SK-N-SH (cell line): ENCODE data around the gene CD300LF. TPM values are rescaled to one million over a fixed set of nuclear protein-coding genes. Genes with fewer than 3 reads are reported as not detected.

Experiments used
- CTCF ChIA-PET: fragments of 300-600, 350-600 bp; formaldehyde crosslinking; extraction: SDS; loops from one replicate; lab custom pipeline; 2021; lab: Yijun Ruan, JAX
- POLR2A ChIA-PET: fragments of 350-600 bp; sonication (Branson Sonifier 250); formaldehyde crosslinking; extraction: SDS; loops from one replicate; lab custom pipeline; 2020; ENCODE audit warnings: antibody characterized with exemption, inconsistent platforms; lab: Yijun Ruan, JAX
- DNase-seq: peaks from one replicate; pipeline ENCODE4 v3.0.0; 2012
- H2AFZ ChIP-seq: fragments of 200-600 bp; sonication (generic); 2 replicates; pipeline ENCODE4 v1.8.1; 2016; ENCODE audit warnings: antibody characterized with exemption, mild to moderate bottlenecking, low read depth
- H3F3A ChIP-seq: fragments of 200-600 bp; sonication (generic); replicated peaks from 2 replicates; pipeline ENCODE3; 2016; ENCODE audit warnings: antibody characterized with exemption, mild to moderate bottlenecking; ENCODE audit not compliant: insufficient read depth
- H3K27ac ChIP-seq, 2 experiments: fragments of 200-500 bp in 1 of 2; fragments of 200-600 bp in 1 of 2; sonication (Bioruptor generic) in 1 of 2; sonication (generic), shearing (Covaris generic) in 1 of 2; 2 replicates each; pipeline versions ENCODE4 v1.5.1 to v1.6.1; 2014 to 2016; ENCODE audit warnings: low read depth in 2 of 2, inconsistent platforms in 1 of 2, low read length in 1 of 2, mild to moderate bottlenecking in 1 of 2, mixed read lengths in 1 of 2
- H3K27me3 ChIP-seq: fragments of 200-600 bp; sonication (generic), shearing (Covaris generic); 2 replicates; pipeline ENCODE4 v1.6.1; 2016; ENCODE audit warnings: mixed run types; ENCODE audit not compliant: insufficient read depth
- H3K36me3 ChIP-seq, 2 experiments: fragments of 200-500 bp in 1 of 2; fragments of 200-600 bp in 1 of 2; sonication (Bioruptor generic) in 1 of 2; sonication (generic) in 1 of 2; replicated peaks in 1 of 2; 2 replicates each; pipeline versions ENCODE3 to v1.5.1; 2014 to 2016; ENCODE audit warnings: low read length in 1 of 2, mild to moderate bottlenecking in 1 of 2; ENCODE audit not compliant: insufficient read depth in 2 of 2, control insufficient read depth in 1 of 2
- H3K4me1 ChIP-seq, 2 experiments: fragments of 200-500 bp in 1 of 2; fragments of 200-600 bp in 1 of 2; sonication (Bioruptor generic) in 1 of 2; sonication (generic), shearing (Covaris generic) in 1 of 2; 2 replicates each; pipeline versions ENCODE4 v1.5.1 to v1.6.1; 2014 to 2016; ENCODE audit warnings: low read depth in 1 of 2, low read length in 1 of 2, mixed run types in 1 of 2; ENCODE audit not compliant: insufficient read depth in 2 of 2, control insufficient read depth in 1 of 2
- H3K4me2 ChIP-seq: fragments of 200-600 bp; sonication (generic), shearing (Covaris generic); 2 replicates; pipeline ENCODE4 v1.6.1; 2017; ENCODE audit warnings: mixed run types
- H3K4me3 ChIP-seq, 2 experiments: fragments of 200-500 bp in 1 of 2; fragments of 200-600 bp in 1 of 2; sonication (Bioruptor generic) in 1 of 2; sonication (generic), shearing (Covaris generic) in 1 of 2; 2 replicates each; pipeline versions ENCODE4 v1.5.1 to v1.8.1; 2014 to 2016; ENCODE audit warnings: low read depth in 2 of 2, inconsistent platforms in 1 of 2, low read length in 1 of 2, mild to moderate bottlenecking in 1 of 2, mixed read lengths in 1 of 2, moderate library complexity in 1 of 2
- H3K79me2 ChIP-seq: fragments of 200-600 bp; sonication (generic); 2 replicates; pipeline ENCODE4 v1.8.1; 2017; ENCODE audit warnings: mild to moderate bottlenecking; ENCODE audit not compliant: insufficient read depth
- H3K9ac ChIP-seq: fragments of 200-600 bp; sonication (generic); 2 replicates; pipeline ENCODE4 v1.6.1; 2017; ENCODE audit warnings: mixed run types
- H3K9me2 ChIP-seq: fragments of 200-600 bp; sonication (generic); 2 replicates; pipeline ENCODE4 v1.6.1; 2017; ENCODE audit warnings: mixed run types
- H3K9me3 ChIP-seq: fragments of 200-600 bp; sonication (generic); 2 replicates; pipeline ENCODE4 v1.6.1; 2017; ENCODE audit warnings: mixed run types, mild to moderate bottlenecking, moderate library complexity
- H4K20me1 ChIP-seq: fragments of 200-600 bp; sonication (generic); 2 replicates; pipeline ENCODE4 v1.6.1; 2017; ENCODE audit warnings: mild to moderate bottlenecking, mixed run types; ENCODE audit not compliant: insufficient read depth
- ELF1 ChIP-seq: IDR thresholded peaks from 2 replicates; pipeline ENCODE4 v1.4.0; 2012
- EP300 ChIP-seq, 2 experiments: IDR thresholded peaks; 2 replicates each; pipeline versions ENCODE4 v1.4.0 to v1.6.1; 2012; ENCODE audit warnings: borderline replicate concordance in 1 of 2, low read depth in 1 of 2, low read length in 1 of 2
- EZH2phosphoT487 ChIP-seq: fragments of 200-600 bp; sonication (generic); IDR thresholded peaks from 2 replicates; pipeline ENCODE4 v1.6.1; 2017; ENCODE audit warnings: low read depth, mixed run types, mild to moderate bottlenecking, antibody characterized with exemption, moderate library complexity, borderline replicate concordance
- FOXJ3 ChIP-seq: sonication (generic); formaldehyde crosslinking; IDR thresholded peaks from 2 replicates; pipeline ENCODE4 v1.5.1; 2020; ENCODE audit warnings: mild to moderate bottlenecking, missing genetic modification reagents
- GABPA ChIP-seq: IDR thresholded peaks from 2 replicates; pipeline ENCODE4 v1.4.0; 2012; ENCODE audit warnings: low read depth, mild to moderate bottlenecking
- GATA2 ChIP-seq: sonication (generic); formaldehyde crosslinking; IDR thresholded peaks from 2 replicates; pipeline ENCODE4 v1.5.0; 2020; ENCODE audit warnings: mild to moderate bottlenecking, missing genetic modification reagents
- JUND ChIP-seq: IDR thresholded peaks from 2 replicates; pipeline ENCODE4 v1.4.0; 2012
- MEF2A ChIP-seq: IDR thresholded peaks from 2 replicates; pipeline ENCODE4 v1.4.0; 2012; ENCODE audit warnings: low read depth, borderline replicate concordance
- POLR2AphosphoS5 ChIP-seq: IDR thresholded peaks from 2 replicates; pipeline ENCODE4 v1.6.1; 2012; ENCODE audit warnings: low read depth, low read length
- RCOR1 ChIP-seq: fragments of 150-350 bp; IDR thresholded peaks from 2 replicates; pipeline ENCODE4 v1.6.1; 2017; ENCODE audit warnings: antibody characterized with exemption, low read length
- REST ChIP-seq: IDR thresholded peaks from 2 replicates; pipeline ENCODE4 v1.6.1; 2012; ENCODE audit warnings: mild to moderate bottlenecking, low read depth, low read length, moderate library complexity
- RFX5 ChIP-seq: IDR thresholded peaks from 2 replicates; pipeline ENCODE4 v1.6.1; 2012; ENCODE audit warnings: mild to moderate bottlenecking, improper control_type of control experiment, low read length
- RXRA ChIP-seq: IDR thresholded peaks from 2 replicates; pipeline ENCODE4 v1.4.0; 2012; ENCODE audit warnings: low read depth, mild to moderate bottlenecking, borderline replicate concordance
- SIN3A ChIP-seq: IDR thresholded peaks from 2 replicates; pipeline ENCODE4 v1.6.1; 2012; ENCODE audit warnings: low read depth, mild to moderate bottlenecking, low read length, moderate library complexity, borderline replicate concordance
- SMC3 ChIP-seq: IDR thresholded peaks from 2 replicates; pipeline ENCODE4 v1.6.1; 2012; ENCODE audit warnings: low read depth, low read length, improper control_type of control experiment
- TAF1 ChIP-seq: IDR thresholded peaks from 2 replicates; pipeline ENCODE4 v1.6.1; 2012; ENCODE audit warnings: low read depth, mild to moderate bottlenecking, low read length, moderate library complexity, borderline replicate concordance
- WGBS: methylation state at CpG from one replicate; pipeline ENCODE4 v1.1.6; 2017; ENCODE audit warnings: low lambda C conversion rate; 5-methylcytosine and 5-hydroxymethylcytosine counted together
- polyA plus RNA-seq, 3 experiments: library from polyadenylated mRNA; depleted of rRNA; stranded (reverse); fragments of >200 nt; gene quantifications; 2 replicates each; pipeline ENCODE4 v1.2.3, GENCODE V29; 2012
- TF ChIP-seq, protein P1 (sequence below): IDR thresholded peaks from 2 replicates; pipeline ENCODE4 v1.4.0; 2012; ENCODE audit warnings: low read depth, borderline replicate concordance
- TF ChIP-seq, protein P2 (sequence below): fragments of 200-600 bp; sonication (generic); IDR thresholded peaks from 2 replicates; pipeline ENCODE4 v1.6.1; 2017; ENCODE audit warnings: antibody characterized with exemption, mild to moderate bottlenecking, moderate library complexity
- TF ChIP-seq, protein P3 (sequence below): fragments of 150-350 bp; IDR thresholded peaks from 2 replicates; pipeline ENCODE4 v1.6.1; 2017; ENCODE audit warnings: antibody characterized with exemption, low read length, low read depth, borderline replicate concordance

The CD300LF gene
- polyA plus RNA-seq, 1 of the 3 experiments (the other 2 are of a cell fraction): not detected

DNA sequence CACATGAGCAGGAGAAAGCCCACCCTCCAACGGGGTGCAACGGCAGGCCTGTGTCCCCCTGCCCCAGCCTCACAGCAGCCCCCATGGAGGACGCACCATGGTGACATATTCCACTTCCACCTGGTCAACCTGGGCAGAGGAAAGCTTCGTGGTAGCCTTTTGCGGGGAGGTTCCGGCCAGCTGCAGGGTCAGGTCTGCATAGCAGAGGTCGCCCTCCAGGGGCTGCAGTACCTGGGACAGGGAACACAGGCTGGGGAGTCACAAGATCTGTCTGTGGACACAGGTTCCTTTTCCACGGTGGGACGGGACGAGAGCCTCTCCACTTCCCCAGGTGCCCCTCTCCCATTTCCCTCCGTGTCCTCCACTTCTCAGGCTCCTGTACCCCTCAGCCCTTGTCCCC lies 17.1 kb downstream of the CD300LF start:
- DNase-seq: no peak
- H3K4me3 ChIP-seq: no peak overlapping the region
- 25% methylated on average over 11 of the region's 11 CpGs for WGBS
- no peak overlapping the region for H3K9ac ChIP-seq
- H4K20me1 ChIP-seq: no peaks in the 10 kb centered on the region
- H3K27me3 ChIP-seq: no peaks in the 10 kb centered on the region
- no peak overlapping the region for H3K27ac ChIP-seq
- H3K79me2 ChIP-seq: no peaks in the 10 kb centered on the region
- no peaks in the 10 kb centered on the region for H3K4me1 ChIP-seq
- CTCF ChIA-PET: interaction anchor here (3.3 kb wide), 1 partner anchor 49 kb away, joined by 12 read pairs; no protein-coding TSS in a partner anchor
- no peak overlapping the region for H3K4me2 ChIP-seq
- H3K9me3 ChIP-seq: no peaks in the 10 kb centered on the region
- no peaks in the 10 kb centered on the region for H3K9me2 ChIP-seq
- no peaks in the 10 kb centered on the region for H3K36me3 ChIP-seq
- no peak overlapping the region for H2AFZ ChIP-seq
- no peaks in the 10 kb centered on the region for H3F3A ChIP-seq
- TF ChIP-seq EZH2phosphoT487 (no peak), SMC3 (no peak), GABPA (no peak), RXRA (no peak), RCOR1 (no peak), GATA2 (CRISPR knock-in tag) (no peak), RFX5 (no peak), MEF2A (no peak), EP300 (IDR thresholded peaks at IDR 0.05; ENCODE audit: borderline replicate concordance in 1 of 2, low read depth in 1 of 2, low read length in 1 of 2) (no peak), ELF1 (no peak), TAF1 (no peak), SIN3A (no peak), FOXJ3 (CRISPR knock-in tag) (no peak), POLR2AphosphoS5 (no peak), REST (no peak), JUND (no peak)
- TF ChIP-seq, protein P1, sequence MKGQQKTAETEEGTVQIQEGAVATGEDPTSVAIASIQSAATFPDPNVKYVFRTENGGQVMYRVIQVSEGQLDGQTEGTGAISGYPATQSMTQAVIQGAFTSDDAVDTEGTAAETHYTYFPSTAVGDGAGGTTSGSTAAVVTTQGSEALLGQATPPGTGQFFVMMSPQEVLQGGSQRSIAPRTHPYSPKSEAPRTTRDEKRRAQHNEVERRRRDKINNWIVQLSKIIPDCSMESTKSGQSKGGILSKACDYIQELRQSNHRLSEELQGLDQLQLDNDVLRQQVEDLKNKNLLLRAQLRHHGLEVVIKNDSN: no peak
- TF ChIP-seq, protein P2, sequence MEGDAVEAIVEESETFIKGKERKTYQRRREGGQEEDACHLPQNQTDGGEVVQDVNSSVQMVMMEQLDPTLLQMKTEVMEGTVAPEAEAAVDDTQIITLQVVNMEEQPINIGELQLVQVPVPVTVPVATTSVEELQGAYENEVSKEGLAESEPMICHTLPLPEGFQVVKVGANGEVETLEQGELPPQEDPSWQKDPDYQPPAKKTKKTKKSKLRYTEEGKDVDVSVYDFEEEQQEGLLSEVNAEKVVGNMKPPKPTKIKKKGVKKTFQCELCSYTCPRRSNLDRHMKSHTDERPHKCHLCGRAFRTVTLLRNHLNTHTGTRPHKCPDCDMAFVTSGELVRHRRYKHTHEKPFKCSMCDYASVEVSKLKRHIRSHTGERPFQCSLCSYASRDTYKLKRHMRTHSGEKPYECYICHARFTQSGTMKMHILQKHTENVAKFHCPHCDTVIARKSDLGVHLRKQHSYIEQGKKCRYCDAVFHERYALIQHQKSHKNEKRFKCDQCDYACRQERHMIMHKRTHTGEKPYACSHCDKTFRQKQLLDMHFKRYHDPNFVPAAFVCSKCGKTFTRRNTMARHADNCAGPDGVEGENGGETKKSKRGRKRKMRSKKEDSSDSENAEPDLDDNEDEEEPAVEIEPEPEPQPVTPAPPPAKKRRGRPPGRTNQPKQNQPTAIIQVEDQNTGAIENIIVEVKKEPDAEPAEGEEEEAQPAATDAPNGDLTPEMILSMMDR: no peak
- TF ChIP-seq, protein P3, sequence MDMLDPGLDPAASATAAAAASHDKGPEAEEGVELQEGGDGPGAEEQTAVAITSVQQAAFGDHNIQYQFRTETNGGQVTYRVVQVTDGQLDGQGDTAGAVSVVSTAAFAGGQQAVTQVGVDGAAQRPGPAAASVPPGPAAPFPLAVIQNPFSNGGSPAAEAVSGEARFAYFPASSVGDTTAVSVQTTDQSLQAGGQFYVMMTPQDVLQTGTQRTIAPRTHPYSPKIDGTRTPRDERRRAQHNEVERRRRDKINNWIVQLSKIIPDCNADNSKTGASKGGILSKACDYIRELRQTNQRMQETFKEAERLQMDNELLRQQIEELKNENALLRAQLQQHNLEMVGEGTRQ: no peak
- TF ChIP-seq, all 33 proteins: peak for 0
- POLR2A ChIA-PET: no interaction called here
